Peyer's patch (tissue), 4 donors: ENCODE measurements around the gene NELFCD. TPM values are rescaled to one million over a fixed set of nuclear protein-coding genes. Genes with fewer than 3 reads are reported as not detected.

Source experiments
- DNase-seq, 3 donors: peaks; one replicate each; pipeline ENCODE4 v3.0.0-alpha.2; 2017 to 2019
- H3K27ac ChIP-seq, 4 donors: fragments of 200-600 bp; sonication (generic); one replicate each; pipeline ENCODE4 v1.5.1; 2016 to 2019
- H3K27me3 ChIP-seq, 2 donors: fragments of 200-600 bp; sonication (generic); one replicate each; pipeline ENCODE4 v1.5.1; 2019
- H3K36me3 ChIP-seq, 3 donors: fragments of 200-600 bp; sonication (generic); one replicate each; pipeline ENCODE4 v1.5.1; 2016 to 2019
- H3K4me1 ChIP-seq, 4 donors: fragments of 200-600 bp; sonication (generic); one replicate each; pipeline ENCODE4 v1.5.1; 2016 to 2019
- H3K4me3 ChIP-seq, 4 donors: fragments of 200-600 bp; sonication (generic); 1 replicate in 3 of 4; 2 replicates in 1 of 4; pipeline ENCODE4 v1.5.1; 2016 to 2019; ENCODE audit warnings: mild to moderate bottlenecking in 1 of 4
- H3K9me3 ChIP-seq, 4 donors: fragments of 200-600 bp; sonication (generic); one replicate each; pipeline ENCODE4 v1.5.1; 2016 to 2019; ENCODE audit warnings: mild to moderate bottlenecking in 1 of 4
- POLR2A ChIP-seq, 2 donors: fragments of 450-650 bp; IDR thresholded peaks; one replicate each; pipeline ENCODE4 v1.5.1; 2017; ENCODE audit warnings: antibody characterized with exemption in 2 of 2, mild to moderate bottlenecking in 2 of 2, moderate library complexity in 2 of 2
- total RNA-seq, 4 donors: library from RNA; depleted of rRNA; stranded (reverse); fragments of >200 nt; gene quantifications; one replicate each; pipeline ENCODE4 v1.1.0, GENCODE V29; 2016
- TF ChIP-seq, protein P1 (sequence below), 6 experiments: fragments of 450-650 bp in 4 of 6; fragments of 200-600 bp in 2 of 6; sonication (generic) in 1 of 6; IDR thresholded peaks; one replicate each; pipeline ENCODE4 v1.5.1; 2017 to 2019; ENCODE audit warnings: antibody characterized with exemption in 6 of 6, mild to moderate bottlenecking in 3 of 6, moderate library complexity in 1 of 6

NELFCD gene
- total RNA-seq, 4 donors from 2014 or later = 39.6 to 98.2 (median 65.1) TPM

- Histone ChIP-seq H3K4me3 (no peak overlapping the region), H3K4me1 (peaks cover 0 to 10% (median 0%) of the 10 kb centered on the region in 4 donors), H3K9me3 (no peaks in the 10 kb centered on the region), H3K36me3 (peaks cover 0 to 36% (median 0%) of the 10 kb centered on the region in 3 donors), H3K27ac (no peak overlapping the region), H3K27me3 (no peaks in the 10 kb centered on the region)
- DNase-seq = no peak
- TF ChIP-seq, protein P1, sequence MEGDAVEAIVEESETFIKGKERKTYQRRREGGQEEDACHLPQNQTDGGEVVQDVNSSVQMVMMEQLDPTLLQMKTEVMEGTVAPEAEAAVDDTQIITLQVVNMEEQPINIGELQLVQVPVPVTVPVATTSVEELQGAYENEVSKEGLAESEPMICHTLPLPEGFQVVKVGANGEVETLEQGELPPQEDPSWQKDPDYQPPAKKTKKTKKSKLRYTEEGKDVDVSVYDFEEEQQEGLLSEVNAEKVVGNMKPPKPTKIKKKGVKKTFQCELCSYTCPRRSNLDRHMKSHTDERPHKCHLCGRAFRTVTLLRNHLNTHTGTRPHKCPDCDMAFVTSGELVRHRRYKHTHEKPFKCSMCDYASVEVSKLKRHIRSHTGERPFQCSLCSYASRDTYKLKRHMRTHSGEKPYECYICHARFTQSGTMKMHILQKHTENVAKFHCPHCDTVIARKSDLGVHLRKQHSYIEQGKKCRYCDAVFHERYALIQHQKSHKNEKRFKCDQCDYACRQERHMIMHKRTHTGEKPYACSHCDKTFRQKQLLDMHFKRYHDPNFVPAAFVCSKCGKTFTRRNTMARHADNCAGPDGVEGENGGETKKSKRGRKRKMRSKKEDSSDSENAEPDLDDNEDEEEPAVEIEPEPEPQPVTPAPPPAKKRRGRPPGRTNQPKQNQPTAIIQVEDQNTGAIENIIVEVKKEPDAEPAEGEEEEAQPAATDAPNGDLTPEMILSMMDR (IDR thresholded peaks at IDR 0.05) = no peak
- TF ChIP-seq POLR2A (IDR thresholded peaks at IDR 0.05) = no peak
These were observed 40.0 kb downstream of the NELFCD start for GRCh38 chr20:59020938-59021551.

- H3K4me3 ChIP-seq = no peak overlapping the region
- no peak overlapping the region for H3K27ac ChIP-seq
- DNase-seq = no peak
- no peaks in the 10 kb centered on the region for H3K4me1 ChIP-seq
- no peaks in the 10 kb centered on the region for H3K27me3 ChIP-seq
- peaks cover 0 to 53% (median 0%) of the 10 kb centered on the region in 3 donors for H3K36me3 ChIP-seq
- H3K9me3 ChIP-seq = no peaks in the 10 kb centered on the region
- TF ChIP-seq POLR2A (IDR thresholded peaks at IDR 0.05) = no peak
- TF ChIP-seq, protein P1 (IDR thresholded peaks at IDR 0.05) = no peak
These were observed 41.7 kb downstream of the NELFCD start for GRCh38 chr20:59022754-59023153.

GRCh38 chr20:59023616-59024015, 42.6 kb downstream of the NELFCD start:
- H3K4me1 ChIP-seq = peaks cover 0 to 5% (median under 1%) of the 10 kb centered on the region in 4 donors
- no peak overlapping the region for H3K4me3 ChIP-seq
- no peaks in the 10 kb centered on the region for H3K9me3 ChIP-seq
- H3K27me3 ChIP-seq = no peaks in the 10 kb centered on the region
- TF ChIP-seq POLR2A (IDR thresholded peaks at IDR 0.05) = no peak
- TF ChIP-seq, protein P1 (IDR thresholded peaks at IDR 0.05) = no peak
- no peak overlapping the region for H3K27ac ChIP-seq
- no peak for DNase-seq
- H3K36me3 ChIP-seq = peaks cover 0 to 58% (median 0%) of the 10 kb centered on the region in 3 donors

- TF ChIP-seq, protein P1 (IDR thresholded peaks at IDR 0.05) = no peak
- no peak for TF ChIP-seq POLR2A (IDR thresholded peaks at IDR 0.05)
- Histone ChIP-seq H3K27me3 (no peaks in the 10 kb centered on the region), H3K27ac (no peak overlapping the region), H3K36me3 (peaks cover 0 to 63% (median 0%) of the 10 kb centered on the region in 3 donors), H3K4me1 (peaks cover 0 to 10% (median 2%) of the 10 kb centered on the region in 4 donors), H3K9me3 (no peaks in the 10 kb centered on the region), H3K4me3 (no peak overlapping the region)
- peak in 1 of 3 donors; percentile 40 for DNase-seq
These were observed 43.1 kb downstream of the NELFCD start for GRCh38 chr20:59024111-59024530.

GRCh38 chr20:59025086-59025485, 44.0 kb downstream of the NELFCD start:
- Histone ChIP-seq H3K27ac (no peak overlapping the region), H3K4me1 (peaks cover 0 to 19% (median 7%) of the 10 kb centered on the region in 4 donors), H3K9me3 (no peaks in the 10 kb centered on the region), H3K36me3 (peaks cover 0 to 73% (median 0%) of the 10 kb centered on the region in 3 donors), H3K4me3 (no peak overlapping the region), H3K27me3 (no peaks in the 10 kb centered on the region)
- DNase-seq = no peak
- no peak for TF ChIP-seq POLR2A (IDR thresholded peaks at IDR 0.05)
- TF ChIP-seq, protein P1 (IDR thresholded peaks at IDR 0.05) = no peak
